Colon (tissue), 2 donors: ENCODE results near the gene PAX3.

Experiments used
- FAIRE-seq: peaks from 2 replicates; lab custom pipeline; 2012; peaks lifted over from hg19 to GRCh38; lab: Jason Lieb, UNC
- donor health status: control.
- donor health status: control.

The PAX3 gene

DNA sequence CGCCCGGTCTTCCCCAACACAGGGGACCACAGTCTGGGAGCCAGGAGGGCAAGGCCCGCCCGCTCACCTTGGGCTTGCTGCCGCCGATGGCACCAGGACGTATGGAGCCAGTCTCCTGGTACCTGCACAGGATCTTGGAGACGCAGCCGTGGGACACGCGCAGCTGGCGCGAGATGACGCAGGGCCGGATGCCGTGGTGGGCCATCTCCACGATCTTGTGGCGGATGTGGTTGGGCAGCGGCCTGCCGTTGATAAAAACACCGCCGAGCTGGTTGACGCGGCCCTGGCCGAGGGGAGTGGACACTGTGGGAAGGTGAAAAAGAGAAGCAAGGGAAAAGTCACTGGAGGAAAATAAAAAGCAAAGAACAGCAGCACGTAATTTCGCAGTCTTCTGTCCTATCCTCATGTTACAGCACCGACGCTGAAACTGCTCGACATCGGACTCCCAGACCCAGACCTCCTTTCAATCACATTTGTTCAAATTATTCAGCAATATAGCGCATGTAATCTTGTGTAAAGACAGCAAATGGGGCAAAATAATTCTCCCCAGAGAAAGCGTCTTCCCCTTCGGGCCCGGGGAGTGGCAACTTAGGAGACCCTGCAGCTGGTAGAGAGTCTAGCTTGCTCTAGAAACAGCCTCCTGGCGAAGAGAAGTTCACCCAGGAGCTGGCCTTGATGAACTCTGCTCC lies 1.7 kb downstream of the PAX3 start:
- no peak for FAIRE-seq

DNA sequence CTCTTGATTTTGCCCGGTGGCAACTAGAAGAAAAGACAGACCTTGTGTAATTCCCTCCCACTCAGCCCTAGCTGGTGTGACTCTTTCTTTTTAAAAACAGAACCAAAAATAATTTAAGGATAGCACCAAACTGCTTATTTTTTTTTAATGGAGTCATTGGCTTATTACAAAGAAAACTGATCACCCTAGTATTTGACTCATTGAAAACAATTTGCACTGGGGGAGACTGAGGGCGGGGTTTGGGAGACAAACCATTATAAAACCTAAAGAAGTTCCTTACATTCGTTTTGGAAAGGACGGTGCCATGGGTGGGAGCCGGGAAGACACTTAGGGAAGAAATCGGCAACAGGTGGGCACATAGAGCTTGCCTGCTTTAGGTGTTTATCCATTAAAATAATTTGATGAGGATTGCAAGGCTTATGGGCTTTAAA lies 2.5 kb downstream of the PAX3 start:
- FAIRE-seq, result no peak

DNA sequence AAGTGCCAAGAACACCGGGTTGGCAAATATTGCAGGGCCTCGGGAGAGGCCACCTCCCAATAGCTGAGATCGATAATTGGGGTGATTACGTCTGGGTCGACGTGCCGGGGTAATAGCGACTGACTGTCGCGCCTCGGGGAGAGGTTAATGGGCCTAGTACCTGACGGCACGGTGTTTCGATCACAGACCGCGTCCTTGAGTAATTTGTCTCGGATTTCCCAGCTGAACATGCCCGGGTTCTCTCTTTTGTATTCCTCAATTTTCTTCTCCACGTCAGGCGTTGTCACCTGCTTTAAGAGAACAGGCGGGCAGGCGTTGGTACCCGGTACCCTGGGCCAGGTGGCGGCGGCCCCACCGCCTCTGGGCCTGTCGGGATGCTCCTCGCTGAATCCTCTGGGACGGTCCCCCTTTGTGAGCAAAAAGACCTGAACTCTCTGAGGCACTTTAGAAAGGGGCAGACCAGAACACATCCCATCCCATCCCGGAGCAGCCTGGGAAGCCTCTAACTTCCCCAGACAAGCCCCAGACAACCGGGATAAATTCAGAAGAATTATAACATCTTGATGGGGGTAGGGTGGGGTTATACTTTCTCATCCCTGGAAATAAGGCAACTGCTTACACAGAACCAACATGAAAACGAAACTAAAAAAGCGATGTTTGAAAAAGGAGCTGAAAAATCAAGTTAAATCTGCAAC lies 3.3 kb downstream of the PAX3 start:
- FAIRE-seq, result no peak

DNA sequence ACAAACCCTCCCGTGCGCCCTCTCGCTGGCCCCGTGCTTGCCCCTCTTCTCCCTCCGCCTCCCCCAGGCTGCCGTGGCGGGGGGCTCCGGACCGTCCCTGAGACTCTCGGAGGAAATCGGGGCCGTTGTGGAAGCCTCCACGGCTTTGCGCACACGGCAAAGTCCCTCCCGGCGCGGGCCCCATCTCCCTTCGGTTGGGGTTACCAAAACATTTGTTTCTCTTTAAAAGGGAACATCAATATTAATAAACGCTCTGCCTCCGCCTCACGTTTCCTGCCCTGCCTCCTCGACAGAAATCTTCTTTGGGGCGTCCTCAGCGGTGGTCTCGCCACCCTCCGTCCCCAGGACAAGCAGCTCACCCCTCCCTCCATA lies 3.8 kb downstream of the PAX3 start:
- FAIRE-seq, result no peak

DNA sequence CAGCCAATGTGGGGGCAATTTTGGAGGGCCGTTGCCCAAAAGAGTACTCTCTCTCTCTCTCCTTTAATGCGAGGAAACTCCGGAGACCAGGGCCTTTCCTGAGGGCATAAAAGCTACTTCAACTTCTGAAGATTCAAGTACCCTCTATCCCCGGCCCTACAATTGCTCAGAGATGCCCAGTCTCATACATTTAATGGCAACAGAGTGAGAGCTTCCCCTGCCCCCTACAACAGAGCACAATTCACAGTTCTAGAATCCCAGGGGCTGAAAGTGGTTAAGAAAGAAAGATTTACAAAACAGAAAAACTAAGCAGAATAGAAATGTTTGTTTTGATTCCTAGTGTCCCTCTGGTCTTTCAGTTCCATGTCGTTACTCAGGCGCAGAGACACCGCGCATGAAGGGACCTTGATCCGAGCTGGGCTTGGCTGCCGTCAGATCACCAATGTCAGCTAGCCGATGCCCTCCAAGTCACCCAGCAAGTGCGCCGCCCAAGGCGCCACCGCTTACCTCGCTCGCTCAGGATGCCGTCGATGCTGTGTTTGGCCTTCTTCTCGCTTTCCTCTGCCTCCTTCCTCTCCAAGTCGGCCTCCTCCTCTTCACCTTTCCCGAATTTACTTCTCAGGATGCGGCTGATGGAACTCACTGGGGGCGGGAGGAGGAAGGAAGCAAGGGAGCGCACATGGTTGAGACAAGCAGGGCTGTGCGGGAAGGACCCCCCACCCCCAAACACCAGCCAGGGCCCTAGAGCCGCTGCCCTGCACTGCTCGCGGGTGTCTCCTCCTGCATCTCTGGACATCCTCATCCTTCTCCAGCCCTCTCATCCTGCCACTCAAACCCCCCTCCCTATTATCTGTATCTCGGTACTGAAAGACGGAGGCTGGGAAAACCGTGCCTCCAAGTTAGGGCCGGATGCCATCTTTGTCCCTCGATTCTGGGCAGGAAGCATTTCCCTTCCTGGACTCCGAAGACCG lies 4.9 kb downstream of the PAX3 start:
- no peak for FAIRE-seq

DNA sequence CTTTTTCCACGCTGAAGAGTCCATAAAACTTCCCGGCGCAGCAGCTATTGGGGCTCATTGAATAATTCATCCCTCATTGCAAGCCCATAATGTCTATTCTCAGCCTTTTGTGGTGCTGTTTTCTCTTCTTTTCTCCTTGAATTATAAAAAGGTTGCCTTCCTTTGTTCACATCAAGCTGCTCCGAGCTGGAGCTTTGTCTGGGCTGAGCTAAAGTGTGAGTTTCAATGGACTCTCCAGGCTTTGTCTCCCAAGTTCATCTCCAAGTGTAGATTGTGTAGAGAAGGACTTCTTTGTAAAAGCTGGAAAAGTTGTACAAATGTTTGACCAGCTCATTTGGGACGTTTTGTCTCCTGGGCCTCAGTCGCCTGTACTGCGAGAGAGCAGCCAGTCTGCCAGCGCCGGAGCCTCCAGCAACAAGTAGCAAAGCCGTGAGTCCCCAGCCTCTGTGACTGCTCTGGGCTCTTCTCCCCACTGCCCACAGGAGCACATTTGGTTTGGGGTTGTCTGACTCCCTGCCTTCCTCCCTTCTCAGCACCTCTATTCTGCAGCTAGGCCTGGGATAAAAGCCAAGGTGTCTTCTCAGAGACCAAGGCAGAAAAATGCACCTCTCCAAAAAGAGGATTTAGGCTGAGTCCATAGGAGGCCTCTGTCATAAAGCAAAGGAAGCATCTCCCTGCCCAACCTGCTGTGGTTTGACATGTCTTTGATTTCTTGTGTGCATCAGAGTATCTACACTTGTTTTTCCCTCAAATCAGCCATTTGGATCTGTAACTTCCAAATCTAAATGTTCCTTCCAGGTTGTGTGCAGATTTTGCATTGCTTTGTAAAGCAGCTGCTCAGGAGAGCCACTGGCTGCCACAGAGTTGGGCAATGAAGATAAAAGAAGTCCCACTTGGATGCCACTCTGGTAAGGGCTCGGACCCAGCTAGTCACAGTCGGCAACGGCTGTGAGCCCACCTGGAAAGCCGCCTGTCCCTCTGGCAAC lies 6.4 kb downstream of the PAX3 start:
- FAIRE-seq, result no peak

DNA sequence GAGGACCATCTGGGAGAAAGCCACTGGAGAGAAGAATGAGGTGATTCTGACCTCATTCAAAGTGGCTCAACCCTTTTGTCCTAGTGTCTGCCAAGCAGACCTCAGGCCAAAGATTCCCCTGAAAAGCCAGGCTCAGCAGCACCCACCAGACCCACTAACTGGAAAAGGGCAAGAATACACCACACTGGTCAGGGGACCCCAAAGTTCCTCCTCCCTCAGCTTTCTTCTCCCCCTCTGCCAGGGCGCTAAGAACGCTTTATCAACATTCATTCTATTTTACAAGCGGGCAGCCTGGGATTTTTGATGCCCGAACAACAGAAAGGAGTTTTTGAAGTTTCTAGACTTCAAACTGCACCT lies 7.3 kb downstream of the PAX3 start:
- FAIRE-seq, result no peak

DNA sequence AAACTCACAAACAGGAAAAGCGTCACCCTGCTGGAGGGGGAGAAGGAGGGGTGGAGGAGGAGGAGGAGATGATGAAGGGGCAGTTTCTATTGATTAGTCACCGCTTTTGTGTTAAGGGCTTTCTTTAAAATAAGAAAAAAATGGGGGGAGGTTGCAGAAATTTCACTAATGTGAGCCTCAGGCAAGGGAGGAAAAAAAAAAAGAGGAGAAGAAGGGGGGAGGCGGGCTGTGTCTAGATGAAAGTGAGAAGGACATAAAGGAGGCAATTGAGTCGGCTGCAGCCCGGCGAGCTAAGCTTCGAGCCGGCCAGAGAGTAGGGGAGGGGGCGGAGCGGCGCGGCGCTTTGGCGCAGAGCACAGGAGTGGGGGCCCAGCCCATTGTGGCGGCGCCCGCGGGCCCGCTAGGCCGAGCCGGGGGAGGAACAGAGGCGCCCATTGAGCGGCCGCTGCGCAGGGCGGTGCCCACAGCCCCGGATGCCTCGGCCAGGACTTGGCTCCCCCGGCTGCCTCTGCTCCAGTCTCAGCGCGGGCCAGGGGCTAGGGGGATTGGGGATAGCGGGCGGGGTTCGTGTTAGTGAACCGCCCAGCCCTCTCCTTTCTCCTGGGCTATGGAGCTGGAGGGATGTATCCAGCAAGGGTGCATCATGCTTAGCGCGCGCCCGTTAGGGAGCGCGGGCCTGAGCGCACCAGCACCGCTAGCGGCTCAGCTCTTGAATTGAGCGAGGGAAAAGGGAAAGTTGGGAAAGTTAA lies 7.9 kb downstream of the PAX3 start:
- no peak for FAIRE-seq

DNA sequence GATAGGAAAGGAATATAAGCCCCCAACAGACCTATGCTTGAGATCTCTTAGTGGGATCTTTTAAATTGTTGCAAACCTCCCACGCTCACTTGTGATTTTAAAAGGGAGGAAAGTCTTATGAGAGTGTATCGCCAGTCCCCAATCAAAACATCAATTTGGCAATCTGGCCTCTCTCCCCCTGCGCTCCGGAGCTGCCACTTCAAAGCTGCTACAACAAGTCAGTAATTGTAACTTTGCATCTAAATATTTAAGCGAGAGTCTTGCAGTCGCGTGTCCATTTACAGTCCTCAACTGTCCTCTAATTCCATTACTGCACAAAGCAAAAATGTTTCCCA lies 8.4 kb downstream of the PAX3 start:
- FAIRE-seq, result no peak

DNA sequence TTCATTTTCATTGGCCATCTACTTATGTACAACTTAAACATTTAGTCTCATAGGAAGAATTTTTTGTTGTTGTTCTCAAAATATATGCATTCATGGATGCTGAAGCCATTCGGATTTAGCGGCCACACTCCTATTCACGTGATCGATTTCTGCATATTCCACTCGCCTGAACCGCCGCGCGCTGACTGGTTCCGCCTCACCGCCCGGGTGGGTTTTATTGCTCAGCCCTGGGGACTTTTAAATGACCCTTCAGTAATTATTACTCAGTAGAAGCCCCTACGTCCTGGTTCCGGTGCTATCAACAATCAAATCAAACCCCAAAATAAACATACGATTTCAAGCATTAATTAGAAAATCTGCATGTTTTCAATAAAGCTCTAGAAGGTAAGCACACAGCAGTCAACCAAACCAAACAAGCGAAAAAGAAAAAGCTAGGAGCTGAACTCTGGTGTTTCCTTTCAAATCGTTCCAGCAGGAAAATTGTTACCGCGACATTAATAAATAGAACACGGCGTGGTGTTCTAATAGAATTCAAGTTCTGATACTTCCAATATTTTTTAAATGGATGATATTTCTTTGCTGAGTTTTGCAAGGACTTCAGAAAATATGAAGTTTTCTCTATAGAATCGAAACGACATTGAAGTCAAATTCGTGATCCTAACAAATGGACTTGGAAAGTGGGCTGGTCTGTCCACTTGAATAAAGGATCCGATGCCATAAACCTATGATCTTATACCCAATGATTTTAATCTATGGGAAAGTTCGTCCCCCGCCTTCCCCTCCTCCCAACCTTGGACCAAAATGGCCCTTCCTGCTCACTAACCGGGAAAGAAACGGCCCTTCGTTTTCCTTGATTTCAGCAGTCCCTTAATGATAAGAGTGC lies 9.3 kb downstream of the PAX3 start:
- FAIRE-seq, result no peak

DNA sequence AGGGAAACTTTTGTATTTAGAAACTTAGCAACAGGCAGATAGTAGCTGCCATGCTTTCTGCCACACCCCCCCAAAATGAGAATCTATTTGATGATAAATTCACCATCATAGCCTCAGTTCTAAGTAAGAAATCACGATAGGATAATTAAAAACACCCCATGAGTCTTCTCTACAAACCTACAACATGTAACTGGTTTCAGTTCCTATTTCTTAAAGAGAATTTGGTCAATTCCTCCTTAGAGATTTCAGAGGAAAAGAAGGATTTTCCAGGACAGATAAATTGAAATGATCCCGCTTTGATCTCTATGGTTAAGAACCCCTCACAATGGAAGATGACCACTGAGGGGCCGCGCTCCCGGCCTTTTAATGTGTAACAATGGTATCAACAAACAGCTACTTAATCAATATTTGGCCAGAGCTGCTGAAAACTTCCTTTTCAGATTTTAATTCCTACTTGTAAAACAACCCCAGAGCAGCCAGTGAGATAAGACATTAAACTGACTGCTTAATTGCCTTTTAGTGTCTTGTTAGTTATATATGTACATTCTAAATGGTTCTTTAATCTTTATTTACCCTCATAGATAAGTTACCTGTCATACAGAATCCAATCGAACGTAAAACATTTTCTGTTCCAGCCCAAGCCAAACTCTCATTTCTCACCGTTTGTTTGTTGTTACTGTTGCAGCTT lies 10.1 kb downstream of the PAX3 start:
- FAIRE-seq, result no peak

DNA sequence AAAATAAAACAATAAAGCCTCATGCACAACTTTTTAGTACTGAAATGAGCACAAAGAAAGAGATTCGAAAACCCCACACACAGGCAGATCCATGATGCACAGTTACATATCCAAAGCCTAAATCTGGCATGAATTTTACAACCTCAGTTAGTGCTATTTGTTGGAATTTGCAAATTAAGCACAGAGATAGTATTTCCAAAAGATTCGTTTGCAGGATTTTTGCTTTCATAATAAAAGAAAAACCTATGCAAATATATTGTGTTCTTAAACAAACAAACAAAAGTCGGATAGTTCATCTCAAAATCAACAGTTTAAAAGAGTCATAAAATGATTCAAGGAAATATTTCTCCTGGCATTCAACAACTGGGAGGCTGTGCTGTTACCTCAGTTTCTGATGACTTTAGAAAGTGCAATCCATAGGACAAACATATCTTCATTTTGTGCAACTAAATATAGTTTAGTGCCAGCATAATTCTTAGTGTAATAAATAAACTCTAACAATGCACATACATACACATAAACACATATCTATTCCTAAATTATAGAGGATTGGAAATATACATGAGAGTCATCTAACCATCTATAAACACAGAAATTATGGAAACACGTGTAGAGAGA lies 10.8 kb downstream of the PAX3 start:
- FAIRE-seq, result no peak

DNA sequence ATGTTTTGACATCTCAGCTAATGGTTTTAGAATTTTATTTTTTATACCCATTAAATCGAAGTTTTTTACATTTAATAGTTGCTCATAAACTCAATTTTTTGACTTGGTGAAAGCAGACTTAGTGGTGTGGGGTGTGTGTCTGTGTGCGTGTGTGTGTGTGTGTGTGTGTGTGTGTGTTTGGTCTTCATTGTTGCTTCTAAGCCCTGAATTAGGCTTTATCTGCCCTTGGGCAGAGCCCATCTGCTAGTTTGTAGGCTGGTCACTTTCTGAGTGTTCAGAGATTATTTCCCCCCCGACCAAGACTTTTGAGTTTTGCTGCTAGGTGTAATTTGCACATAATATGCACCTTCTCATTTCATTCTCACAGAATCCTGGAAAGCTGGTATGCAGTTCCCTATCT lies 14.3 kb downstream of the PAX3 start:
- no peak for FAIRE-seq

DNA sequence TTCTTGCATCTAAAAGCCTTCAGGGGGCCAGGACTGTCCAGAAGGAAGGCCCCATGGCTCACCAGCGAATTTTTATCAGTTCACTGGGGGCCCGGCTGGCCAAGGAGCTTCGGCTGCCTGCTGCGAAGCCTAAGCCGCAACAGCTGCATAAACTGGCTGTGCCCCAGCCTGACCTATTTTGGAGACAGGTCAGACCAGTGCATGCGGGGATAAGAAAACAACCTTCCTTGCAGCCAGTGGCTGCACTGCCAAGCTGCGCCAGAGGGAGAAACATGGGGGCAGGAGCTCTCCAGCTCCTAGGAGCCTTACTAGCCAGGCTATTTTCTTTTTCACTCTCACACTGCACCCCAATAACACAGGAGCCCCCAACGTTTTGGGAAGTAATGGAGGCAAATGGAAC lies 15.2 kb downstream of the PAX3 start:
- FAIRE-seq, result no peak

DNA sequence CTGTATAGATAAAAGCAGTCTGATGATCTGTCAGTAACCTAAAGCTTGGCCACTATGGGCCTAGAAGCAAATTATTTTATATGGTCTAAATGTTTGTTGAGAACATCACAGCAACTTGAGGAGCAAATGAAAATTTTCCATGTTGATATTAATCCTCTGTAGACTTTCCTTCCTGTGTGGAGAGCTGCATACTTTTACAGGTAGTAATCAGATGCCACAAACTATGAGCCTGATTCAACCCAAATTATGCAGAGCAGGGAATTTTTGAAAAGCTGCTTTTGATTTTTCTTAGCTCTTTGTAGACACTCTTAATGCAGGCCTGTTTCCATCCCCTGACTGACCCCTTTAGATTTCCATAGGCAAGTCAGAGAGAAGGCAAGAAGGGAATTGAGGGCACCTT lies 17.3 kb downstream of the PAX3 start:
- FAIRE-seq, result no peak

DNA sequence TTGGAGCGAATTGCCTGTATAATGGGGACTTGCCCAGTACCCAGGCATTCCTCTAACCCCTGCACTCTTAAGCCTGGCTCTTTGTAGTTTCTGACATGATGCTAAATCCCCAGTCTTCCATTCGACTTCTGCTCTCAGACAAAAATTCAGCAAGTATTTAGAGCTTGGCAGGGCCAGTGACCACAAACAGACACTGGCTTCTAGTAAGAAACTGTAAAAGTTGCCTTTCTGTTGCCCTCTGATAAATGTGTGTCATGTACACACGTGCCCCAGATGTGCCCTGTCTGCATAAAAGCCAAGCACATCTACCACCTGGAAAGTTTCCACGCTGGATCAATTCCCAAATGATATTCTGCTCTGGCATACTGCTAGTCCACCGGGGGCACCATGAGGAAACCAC lies 18.0 kb downstream of the PAX3 start:
- FAIRE-seq, result no peak

DNA sequence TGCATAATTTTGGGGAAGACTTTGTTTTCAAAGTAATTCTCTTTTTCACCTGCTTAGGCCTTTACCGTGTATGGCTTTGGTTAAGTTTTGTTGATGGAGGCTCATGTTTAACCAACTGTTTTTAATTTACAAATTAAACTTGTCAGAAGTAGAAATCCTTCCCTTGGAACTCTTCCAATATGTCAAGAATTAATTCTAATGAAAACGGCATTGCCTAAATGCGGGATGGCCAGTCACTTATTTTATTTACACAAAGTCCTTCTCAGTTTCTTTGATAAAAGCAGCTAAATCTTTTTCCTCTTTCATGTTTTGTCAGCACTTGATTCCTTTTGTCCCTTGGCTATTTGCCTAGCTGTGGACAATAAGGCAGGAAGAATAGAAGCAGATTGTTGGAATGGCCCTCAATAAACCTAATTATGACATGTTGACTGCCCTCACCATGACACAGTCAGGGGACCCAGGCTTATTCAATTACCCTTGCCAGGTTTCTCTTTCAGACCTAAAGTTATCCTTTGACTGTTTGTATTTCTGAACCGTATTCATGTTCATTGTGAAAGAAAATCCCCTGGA lies 26.3 kb downstream of the PAX3 start:
- FAIRE-seq, result no peak

DNA sequence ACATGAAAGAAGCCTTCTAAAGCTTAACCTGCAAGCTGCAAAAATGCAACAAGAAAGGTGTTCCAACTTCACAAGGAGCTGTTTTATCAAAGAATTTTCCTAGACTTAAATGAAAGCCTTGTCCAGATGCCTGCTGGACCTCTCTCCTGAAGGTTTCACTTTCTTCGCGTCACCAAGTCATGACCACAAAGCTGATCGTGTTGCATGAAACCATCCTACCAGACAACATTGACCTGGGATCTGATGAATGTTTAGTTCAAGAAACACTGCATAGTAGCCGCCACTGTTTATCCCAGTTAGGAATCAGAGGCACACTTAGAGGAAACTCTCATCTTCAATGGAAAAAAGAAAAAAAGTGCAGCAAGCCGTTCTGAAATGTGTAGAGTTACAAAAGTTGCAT lies 26.9 kb downstream of the PAX3 start:
- FAIRE-seq, result no peak

DNA sequence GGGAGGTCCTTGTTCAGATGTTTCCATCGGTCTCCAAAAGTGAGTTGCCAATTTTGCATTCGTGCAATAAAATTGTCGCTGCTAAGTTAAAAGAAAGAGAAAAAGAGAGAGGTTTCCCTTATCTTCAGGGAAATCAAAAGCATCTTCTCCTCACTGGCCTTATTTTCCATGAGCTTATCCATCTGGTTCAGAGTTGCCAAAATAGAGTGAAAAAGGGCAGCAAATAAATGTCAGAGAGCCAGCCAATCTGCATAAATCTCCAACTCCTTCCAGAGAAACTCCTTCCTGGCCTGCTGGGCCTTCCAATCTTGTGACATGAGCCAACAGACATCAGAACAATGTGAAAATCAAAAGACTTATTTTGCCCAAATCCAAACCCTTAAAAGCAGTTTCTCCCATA lies 28.4 kb downstream of the PAX3 start:
- FAIRE-seq, result no peak
